Activated effector memory CD4-positive, alpha-beta T cell treated with anti-CD3 and anti-CD28 coated beads, Interleukin-2, amount 50 U/mL, for 16 hours (primary cell): ENCODE results near the gene POLD1.
"Not testable (repeated sequence)": the region's sequence is repeated elsewhere in the genome, so short reads cannot be mapped to it uniquely, and the experiment has no call there.

Source experiments
- DNase-seq: peaks from one replicate; pipeline ENCODE4 v3.0.0-alpha.2; 2020

The POLD1 gene

DNA sequence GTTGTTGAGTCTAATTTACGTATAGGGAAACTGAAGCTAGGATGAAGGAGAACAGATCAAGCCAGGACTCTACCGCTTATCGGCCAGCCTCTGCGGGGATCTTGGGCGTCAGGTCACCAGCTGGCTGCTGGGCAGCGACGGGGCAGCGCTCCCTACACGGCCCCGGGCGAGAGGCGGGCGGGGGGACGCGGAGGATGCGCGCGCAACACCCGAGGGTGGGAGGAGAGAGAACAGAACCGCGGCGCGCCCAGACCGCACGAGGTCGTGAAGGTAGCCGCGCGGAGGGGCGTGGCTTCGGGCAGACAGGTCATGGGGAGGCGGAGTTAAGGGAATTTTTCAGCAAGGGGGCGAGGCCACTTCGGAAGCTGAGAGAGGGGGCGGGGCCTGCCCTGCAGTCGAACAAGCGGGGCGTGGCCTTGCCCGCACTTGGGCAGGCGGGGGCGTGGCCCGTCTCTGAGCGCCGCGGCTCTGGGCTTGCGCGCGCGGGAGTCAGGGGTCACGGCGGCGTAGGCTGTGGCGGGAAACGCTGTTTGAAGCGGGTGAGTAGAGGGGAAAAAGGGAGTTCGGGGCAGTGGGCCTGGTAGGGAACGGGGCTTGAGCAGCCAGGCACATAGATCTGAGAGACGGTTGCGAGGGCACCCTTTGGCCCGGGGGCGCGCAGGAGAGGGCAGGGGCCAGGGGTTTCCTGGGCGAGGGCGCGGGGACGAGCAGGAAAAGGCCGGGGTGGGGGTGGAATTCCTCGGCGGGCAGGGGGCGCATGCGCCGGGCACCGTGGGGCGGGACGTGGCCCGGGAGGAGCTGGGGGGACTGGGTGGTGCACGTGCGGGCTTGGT is at the start of gene POLD1:
Gene POLD1, plus strand, starts transcription at position 496 of the 833 bp plus-strand sequence. CDS start 14,505 bp downstream, outside the sequence.
- DNase-seq = peak; percentile 99

GRCh38 chr19:50334741-50335421 is 49.3 kb upstream of the POLD1 start:
- no peak for DNase-seq

DNA sequence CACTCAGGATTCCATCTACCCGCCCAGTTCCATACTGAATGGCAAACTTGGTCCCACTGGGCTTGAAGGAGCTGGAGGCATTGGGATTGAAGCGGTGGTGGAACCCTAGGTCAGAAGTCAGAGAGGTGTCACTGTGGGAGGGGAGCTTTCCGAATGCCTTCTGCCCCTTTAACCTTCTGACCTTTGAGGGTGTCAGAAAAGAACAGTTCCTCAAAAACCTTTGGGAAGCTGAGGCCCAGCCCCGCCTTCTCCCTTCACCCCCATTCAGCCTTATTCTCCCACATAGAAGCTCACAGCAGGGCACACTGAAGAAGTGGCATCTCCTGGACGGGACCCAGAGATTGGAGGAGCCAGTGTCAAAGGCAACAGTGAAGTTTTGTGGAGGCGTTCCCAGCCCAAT is 47.1 kb upstream of the POLD1 start:
- DNase-seq = not testable (repeated sequence)

DNA sequence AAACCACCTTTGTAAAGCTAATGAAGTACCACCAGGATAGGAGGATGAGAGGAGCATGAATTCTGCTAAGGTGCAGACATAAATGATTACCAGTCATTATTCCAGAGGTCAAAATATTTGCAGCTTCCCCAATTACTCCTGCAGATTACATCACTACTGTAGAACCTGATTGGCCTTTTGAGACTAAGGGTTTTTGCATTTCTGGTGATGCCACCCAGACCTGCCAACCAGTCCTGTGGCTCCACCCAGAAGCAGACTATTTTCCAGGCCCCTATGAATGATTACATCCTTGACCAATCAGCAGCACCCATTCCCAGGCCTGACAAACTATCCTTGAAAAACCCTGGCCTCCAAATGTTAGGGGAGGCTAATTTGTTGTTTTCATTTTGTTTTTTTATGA is 43.8 kb upstream of the POLD1 start:
- no peak for DNase-seq

DNA sequence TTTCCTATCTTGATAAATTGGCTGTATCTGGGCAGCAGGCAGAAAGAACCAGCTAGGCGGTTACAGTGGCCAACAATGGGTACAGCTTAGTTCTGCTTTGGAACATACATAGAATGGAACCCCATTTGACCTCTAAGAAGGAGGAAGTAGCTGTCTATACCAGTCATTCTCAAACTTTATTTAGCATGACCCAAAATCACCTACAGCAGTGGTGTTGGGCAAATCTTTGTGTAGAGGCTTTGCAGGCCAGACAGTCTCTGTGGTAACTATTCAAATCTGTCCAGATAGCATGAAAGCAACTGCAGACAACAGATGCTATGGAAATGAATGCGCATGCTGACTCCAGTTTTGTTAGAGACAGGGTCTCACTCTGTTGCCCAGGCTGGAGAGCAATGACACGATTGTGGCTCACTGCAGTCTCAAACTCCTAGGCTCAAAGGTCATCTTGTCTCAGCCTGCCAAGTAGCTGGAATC is 43.0 kb upstream of the POLD1 start:
- DNase-seq = no peak

DNA sequence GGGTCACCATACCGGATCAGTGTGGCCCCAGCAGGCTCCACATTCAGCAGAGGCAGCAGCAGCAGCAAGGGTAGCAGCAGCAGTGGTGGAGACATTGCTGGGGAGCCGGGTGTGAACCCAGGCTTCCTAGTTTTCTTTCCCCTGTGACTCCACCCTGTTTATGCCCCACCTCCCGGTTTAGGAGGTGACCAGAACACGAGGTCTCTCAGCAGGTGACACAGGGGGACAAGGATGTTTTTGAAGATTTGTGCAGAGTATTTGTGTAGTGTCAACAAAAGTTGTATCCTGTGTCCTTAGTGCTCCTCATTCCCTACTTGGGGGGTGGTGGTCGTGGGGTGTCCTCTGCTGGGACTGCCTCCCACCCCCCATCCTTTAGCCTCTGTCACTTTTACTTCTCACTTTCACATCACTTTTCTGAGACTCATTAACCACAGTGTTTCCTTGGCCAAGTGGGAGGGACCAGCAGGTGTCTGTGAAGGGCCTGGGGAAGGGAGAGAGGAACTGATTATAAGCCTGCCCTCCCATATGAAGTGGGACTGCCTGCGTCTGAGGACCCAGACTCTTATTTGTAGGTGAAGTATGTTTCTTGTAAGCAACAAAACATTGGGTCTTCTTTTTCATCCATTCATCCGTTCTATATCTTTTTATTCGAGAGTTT is 39.4 kb upstream of the POLD1 start:
- no peak for DNase-seq

DNA sequence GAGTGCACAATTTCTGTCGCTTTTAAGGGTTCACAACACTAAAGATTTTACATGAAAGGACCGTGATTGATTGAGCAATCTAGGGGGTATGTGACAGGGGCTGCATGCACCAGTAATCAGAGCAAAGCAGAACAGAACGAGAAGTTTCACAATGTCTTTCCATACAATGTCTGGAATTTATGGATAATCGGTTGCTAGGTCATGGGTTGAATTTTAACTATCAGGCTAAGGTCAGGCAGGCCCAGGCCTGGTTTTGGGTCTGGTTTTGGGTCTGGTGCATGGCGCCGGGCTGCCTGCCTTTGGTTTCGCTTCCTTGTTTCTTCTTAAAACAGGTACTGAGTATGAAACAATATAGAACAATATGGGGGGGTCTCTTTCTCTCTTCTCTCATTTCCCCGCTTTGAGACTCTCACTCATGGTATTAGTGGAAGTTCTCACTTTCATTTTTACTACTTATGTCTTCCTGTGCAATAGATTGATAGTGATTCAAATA is 37.0 kb upstream of the POLD1 start:
- DNase-seq = peak; percentile 77

GRCh38 chr19:50349277-50350057 is 34.7 kb upstream of the POLD1 start:
- DNase-seq = no peak

DNA sequence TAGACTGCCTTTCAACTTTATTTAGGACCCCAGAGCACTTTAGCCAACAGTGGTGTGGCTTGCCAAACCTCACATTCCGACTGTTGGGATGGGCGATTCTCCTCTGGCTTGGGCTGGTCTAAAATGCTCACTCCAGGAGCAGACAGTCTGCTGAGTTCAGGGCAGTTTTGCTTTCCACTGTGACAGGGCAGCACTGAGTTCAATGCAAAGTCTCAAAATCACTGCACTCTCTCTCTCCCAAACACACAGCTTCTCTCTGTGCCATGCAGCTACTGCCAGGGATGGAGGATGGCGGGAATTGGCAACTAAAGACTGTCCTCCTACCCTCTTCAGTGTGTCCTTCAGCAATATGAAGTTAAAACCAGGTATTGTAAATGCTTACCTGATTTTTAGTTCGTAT is 31.9 kb upstream of the POLD1 start:
- DNase-seq = no peak

DNA sequence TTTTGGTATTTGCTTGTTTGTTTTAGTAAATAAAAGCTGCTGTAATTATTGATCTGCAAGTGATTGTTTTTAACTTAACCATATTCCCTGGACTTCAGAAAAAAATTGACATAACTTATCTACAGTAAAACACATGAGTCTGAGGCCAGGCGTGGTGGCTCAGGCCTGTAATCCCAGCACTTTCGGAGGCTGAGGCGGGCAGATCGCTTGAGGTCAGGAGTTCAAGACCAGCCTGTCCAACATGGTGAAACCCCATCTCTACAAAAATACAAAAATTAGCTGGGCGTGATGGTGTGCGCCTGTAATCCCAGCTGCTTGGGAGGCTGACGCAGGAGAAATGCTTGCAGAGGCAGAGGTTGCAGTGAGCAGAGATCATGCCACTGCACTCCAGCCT is 30.7 kb upstream of the POLD1 start:
- not testable (repeated sequence) for DNase-seq

DNA sequence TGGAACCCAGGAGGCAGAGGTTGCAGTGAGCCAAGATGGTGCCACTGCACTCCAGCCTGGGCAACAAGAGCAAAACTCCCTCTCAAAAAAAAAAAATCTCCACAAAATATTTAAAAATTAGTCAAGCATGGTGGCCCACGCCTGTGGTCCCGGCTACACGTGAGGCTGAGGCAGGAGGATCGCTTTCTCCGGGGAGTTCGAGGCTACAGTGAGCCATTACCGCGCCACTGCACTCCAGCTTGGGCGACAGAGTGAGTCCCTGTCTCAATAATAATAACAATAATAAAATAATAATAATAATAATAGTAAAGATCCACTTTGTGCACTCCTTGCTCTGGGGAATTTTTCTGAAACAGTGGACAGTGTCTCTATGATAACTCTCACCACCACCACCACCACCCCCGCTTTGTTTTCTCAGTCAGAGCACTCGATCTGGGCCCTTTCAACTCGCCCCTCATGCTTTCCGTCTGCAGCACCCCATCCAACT is 27.4 kb upstream of the POLD1 start:
- no peak for DNase-seq

DNA sequence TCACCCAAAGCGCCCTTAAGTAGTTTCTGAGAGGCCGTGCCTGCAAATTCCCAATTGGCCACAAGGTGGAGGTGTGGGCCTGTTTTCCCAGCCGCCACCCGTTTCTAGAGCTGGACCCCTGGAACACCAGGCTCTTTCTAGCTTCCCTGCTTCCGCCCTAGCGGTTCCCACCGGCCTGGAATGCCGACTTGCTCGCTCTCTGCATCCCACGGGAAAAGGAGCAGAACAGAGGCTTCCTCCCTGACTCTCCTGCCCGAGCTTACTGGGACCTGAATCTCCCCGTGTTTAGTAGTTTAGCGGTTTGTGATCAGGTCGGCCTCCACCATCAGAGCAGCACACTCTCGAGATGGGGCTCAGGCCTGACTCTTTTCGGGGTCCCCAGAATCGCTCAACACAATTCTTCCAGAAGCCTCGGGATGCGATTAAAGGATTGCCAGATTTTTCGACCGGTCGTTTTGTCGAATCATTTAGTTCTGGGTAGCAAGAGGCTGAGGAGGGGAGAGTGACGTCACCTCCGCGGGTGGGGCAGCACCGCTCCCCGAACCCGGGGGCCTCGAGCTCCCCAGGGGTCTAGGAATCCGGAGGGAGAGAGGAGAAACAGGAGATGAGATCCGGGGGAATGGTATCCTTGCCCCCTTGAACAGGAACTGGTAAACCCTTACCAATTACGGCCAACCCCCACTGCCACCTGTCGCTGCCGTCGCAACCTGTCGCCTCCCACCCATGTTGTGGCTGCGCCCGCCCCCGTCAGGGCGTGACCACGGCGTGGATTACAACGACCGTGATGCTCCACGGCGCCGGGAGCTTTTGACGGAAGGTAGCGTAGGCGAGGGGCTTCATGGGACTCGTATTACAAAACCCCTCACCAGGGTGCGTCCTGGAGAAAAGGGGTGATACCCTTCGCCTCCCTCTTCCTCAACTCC is 26.7 kb upstream of the POLD1 start:
- peak; percentile 96 for DNase-seq

GRCh38 chr19:50358483-50359327 is 25.4 kb upstream of the POLD1 start:
- DNase-seq = peak; percentile 92

GRCh38 chr19:50359328-50359818 is 24.8 kb upstream of the POLD1 start:
- no peak for DNase-seq

- no peak for DNase-seq
Measured at GRCh38 chr19:50361290-50362029, 22.7 kb upstream of the POLD1 start.

DNA sequence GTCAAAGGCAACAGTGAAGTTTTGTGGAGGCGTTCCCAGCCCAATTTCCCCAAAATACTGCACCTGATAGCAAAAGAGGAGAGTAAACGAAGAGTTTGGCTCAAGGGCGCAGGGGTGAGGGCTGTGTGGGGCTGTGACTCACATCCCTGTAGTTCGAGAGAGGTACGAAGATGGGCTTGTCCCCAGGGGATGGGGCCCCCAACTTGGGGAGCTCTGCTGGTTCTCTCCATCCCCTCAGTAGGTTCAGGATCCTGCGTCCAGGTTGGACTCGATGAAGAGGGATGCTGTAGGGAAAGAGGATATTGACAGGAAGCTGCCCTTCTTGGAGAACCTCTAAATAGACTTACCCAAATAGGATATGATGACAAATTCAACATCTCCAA is 22.1 kb upstream of the POLD1 start:
- DNase-seq = no peak

GRCh38 chr19:50362656-50363424 is 21.3 kb upstream of the POLD1 start:
- DNase-seq = no peak

- DNase-seq = no peak
Measured at GRCh38 chr19:50365434-50366306, 18.5 kb upstream of the POLD1 start, which contains the start of gene NAPSA. NAPSA (minus strand) TSS chr19:50365639; CDS start chr19:50365621, 18 bp downstream.
